ENCODE measurements around the gene SRSF12.
"Not testable (repeated sequence)": the region's sequence is repeated elsewhere in the genome, so short reads cannot be mapped to it uniquely, and the experiment has no call there.

The SRSF12 gene

GRCh38 chr6:89069536-89070163 is 48.2 kb downstream of the SRSF12 start:
- DNase-seq, result no peak

DNA sequence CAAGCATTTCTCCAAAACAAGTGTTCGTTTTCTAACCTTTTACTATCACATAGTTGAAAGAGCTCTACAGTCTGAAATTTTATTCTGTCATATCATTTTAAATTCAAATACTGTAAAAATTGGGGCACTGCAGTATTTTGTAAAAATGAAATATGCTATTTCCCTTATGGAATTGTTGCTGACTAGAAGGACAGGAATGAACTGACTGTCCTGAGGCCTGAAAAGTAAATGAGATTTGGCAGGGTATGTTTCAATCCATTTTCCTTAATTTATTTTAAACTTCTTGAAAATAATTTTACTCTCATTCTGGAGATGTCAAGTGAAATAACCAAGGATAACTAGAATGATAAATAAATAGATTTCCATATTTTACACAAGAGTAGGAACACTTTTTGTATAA is 49.2 kb downstream of the SRSF12 start:
- DNase-seq, result no peak

GRCh38 chr6:89067796-89068195 is 50.1 kb downstream of the SRSF12 start:
- no peak for DNase-seq

- DNase-seq, result no peak
Measured at GRCh38 chr6:89066940-89067646, 50.8 kb downstream of the SRSF12 start.

GRCh38 chr6:89066121-89066520 is 51.8 kb downstream of the SRSF12 start:
- not testable (repeated sequence) for DNase-seq

GRCh38 chr6:89064931-89065330 is 52.9 kb downstream of the SRSF12 start:
- not testable (repeated sequence) for DNase-seq

DNA sequence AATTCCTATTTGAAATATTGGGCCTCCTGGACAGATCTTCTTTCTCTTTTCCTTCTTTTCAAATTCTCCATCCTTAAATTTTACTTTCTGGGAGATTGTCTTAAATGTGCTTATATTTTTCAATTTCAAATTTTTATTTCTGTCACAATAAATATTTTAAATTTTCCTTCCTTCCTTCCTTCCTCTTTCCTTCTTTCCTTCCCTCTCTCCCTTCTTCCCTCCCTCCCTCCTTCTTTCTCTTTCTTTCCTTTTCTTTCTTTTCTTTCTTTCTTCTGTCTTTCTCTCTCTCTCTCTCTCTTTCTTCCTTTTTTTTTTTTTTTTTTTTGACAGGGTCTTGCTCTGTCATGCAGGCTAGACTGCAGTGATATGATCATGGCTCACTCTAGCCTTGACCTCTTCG is 54.0 kb downstream of the SRSF12 start:
- no peak for DNase-seq

DNA sequence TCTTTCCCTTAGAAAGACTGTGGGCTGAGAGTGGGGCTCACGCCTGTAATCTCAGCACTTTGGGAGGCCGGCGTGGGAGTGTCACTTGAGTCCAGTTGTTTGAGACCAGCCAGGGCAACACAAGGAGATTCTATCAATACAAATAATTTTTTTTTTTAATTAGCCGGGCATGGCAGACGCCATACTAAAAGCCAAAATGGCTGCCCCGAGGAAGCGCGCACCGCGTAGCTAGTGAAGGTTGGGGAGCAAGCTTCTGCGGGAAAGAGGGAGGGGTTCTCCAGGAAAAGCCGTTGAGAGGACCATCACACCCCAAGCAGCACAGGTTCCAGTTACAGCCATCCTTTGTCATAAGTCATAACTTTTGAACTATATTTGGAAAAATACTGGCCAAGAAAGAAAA is 58.6 kb downstream of the SRSF12 start:
- no peak for DNase-seq

DNA sequence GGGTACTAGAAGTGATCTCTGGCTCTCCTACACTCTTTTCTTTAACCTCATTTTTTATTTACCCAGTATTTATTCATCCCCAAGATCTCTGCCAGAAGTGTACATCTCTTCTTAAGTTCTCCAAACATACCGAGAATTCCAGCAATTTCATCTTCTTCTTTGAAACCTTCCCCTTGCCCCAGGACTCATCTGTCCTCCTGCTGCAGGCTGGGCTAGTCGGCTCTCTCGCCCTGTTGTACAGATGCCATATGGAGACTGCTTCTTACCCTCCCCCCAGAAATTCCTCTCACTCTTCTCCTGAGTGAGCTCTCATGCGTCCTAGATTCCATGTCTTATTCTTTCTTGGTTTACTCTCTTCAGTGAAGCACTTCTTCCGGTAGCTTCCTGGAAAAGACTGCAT is 59.2 kb downstream of the SRSF12 start:
- DNase-seq, result no peak

GRCh38 chr6:89057759-89058158 is 60.1 kb downstream of the SRSF12 start:
- DNase-seq, result no peak

- DNase-seq, result no peak
Measured at GRCh38 chr6:89054208-89054607, 63.7 kb downstream of the SRSF12 start.

DNA sequence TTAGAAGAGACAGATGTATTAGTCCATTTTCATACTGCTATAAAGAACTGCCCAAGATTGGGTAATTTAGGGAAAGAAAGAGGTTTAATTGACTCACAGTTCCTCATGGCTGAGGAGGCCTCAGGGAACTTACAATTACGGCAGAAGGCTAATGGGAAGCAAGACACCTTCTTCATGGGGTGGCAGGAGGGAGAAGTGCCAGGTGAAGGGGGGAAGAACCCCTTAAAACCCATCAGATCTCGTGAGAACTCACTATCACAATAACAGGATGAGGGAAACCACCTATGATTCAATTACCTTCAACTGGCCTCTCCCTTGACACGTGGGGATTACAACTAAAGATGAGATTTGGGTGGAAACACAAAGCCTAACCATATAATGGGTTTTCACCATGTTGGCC is 66.2 kb downstream of the SRSF12 start:
- no peak for DNase-seq

DNA sequence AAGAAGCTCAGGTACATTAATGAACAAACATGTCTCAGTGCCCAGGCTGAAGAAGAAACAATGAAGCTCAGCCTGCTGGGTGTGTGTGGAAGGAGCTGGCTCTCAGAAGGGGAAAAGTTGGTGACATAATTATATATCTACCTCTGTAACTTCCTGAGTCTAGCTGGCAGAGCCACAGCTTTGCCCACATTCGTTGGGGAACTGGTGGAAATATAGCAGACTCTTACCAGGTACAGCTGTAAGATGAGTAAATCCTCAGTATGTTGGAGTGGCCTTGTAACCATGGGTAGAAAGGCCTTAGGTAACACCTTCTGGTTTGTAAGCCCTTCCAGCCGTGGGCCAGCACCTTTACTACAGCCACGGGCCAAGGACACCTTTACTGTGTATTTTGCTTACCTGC is 67.2 kb downstream of the SRSF12 start:
- DNase-seq, result no peak

DNA sequence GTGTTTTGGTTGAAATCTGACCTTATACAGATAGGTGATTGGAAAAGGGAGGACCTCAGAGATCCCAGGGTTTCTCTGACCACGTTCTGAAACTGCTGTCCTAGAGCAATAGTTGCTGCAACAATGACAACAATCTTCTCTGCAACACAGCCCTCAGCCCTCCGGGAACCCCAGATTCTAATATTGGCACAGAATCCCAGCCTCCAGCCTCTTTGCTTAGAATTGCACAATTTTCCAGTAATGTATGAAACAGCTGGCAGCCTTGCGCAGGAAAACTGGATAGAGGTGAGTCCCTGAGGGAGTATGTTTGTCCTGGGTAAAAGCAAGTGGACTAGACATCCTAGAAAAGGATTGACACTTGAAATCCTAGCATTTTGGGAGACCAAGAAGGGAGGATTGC is 67.7 kb downstream of the SRSF12 start:
- DNase-seq, result no peak

GRCh38 chr6:89048985-89049384 is 68.9 kb downstream of the SRSF12 start:
- DNase-seq, result no peak

DNA sequence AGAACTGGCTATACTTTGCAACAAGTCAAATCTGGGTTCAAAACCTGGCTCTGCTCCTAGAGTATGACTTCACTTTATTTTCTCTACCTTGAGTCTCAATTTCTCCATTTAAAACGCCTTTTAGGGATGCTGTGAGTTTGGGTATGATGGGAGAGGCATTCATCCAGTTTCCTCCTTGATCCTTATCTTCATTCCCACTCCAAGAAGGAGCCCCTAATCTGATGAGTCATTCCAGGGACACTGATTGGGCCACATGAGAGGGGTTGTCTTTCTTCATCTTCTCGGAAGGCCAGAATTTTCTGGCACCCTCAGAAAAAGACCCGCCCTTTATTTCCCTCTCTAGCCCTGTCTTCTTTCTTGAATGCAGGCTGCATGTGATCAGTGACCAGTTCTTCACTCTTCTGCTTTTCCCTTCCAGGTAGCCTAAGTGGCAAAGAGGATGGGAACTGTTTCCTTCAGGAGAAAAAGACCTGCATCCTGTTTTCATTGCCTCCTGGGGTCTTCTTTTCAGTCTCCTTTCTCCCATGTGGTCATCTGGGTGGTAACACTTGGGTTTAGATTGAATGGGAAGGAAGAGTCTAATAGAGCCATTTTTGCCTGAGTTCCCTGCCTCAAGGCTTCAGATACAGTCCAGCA is 69.5 kb downstream of the SRSF12 start:
- DNase-seq, result no peak

DNA sequence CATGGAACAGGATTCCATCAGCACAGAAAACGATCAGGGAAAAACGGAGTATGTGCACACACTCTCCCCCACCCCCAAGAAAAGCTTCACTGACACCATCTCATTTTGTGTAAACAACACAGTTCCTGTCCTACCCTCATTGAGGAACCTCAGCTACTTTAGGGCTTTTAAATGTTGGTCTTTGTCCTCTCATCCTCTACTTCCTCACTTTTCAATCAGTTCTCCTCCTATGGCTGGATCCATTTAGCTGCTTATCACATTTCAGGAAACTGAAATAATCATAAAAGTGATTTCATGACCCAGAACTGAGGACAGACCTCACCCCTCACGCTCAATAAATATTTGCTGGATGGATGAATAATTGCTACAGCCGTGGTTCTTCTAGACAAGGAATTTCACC is 70.4 kb downstream of the SRSF12 start:
- DNase-seq, result no peak

Data from CD4-positive, alpha-beta T cell treated with Interleukin-1 beta for 1 hour (primary cell).